K562 (cell line): Measurements from ENCODE around the gene TM4SF18. TPM values are rescaled to one million over a fixed set of nuclear protein-coding genes. Genes with fewer than 3 reads are reported as not detected.

ENCODE experiments used
- ATAC-seq: fragments of 200-7000 bp; cut with Tn5 transposase; 3 replicates; pipeline ENCODE4 v1.9.1; 2020; ENCODE audit warnings: moderate library complexity
- BruUV-seq: library from RNA; stranded (reverse); fragments of 400-500 nt; replicated peaks from 2 replicates; lab custom pipeline; 2021; lab: Mats Ljungman, UMichigan
- CTCF ChIA-PET: fragments of 300-600 bp; formaldehyde crosslinking; extraction: SDS; loops from one replicate; lab custom pipeline; 2021; ENCODE audit warnings: low intra/inter-chr PET ratio; lab: Yijun Ruan, JAX
- POLR2A ChIA-PET: fragments of 300-600, 350-650 bp; sonication (Branson Sonifier 250); formaldehyde crosslinking; extraction: SDS; loops from one replicate; lab custom pipeline; 2021; ENCODE audit warnings: antibody characterized with exemption, inconsistent platforms; lab: Yijun Ruan, JAX
- DNase-seq, 4 experiments: peaks; one replicate each; pipeline versions ENCODE4 v3.0.0 to v3.0.0-alpha.2; 2011 to 2018; ENCODE audit warnings: low spot score in 3 of 4, mixed read lengths in 3 of 4; ENCODE audit errors: extremely low read depth in 1 of 4
- FAIRE-seq: peaks from 2 replicates; lab custom pipeline; 2011; peaks lifted over from hg19 to GRCh38; lab: Jason Lieb, UNC
- H2AFZ ChIP-seq: 2 replicates; pipeline ENCODE4 v1.6.0; 2011; ENCODE audit warnings: low read depth, low read length, control low read depth, inconsistent platforms
- H3K27ac ChIP-seq: fragments of 200-600 bp; 3 replicates; pipeline ENCODE4 v1.8.0; 2011; ENCODE audit warnings: low read depth, mild to moderate bottlenecking, control low read depth, inconsistent platforms, low read length, moderate library complexity, mixed read lengths; ENCODE audit errors: extremely low read depth
- H3K27me3 ChIP-seq, 2 experiments: fragments of 300-600 bp in 1 of 2; 2 replicates in 1 of 2; 3 replicates in 1 of 2; pipeline versions ENCODE4 v1.6.0 to v1.8.0; 2011; ENCODE audit warnings: inconsistent platforms in 2 of 2, low read length in 2 of 2, mild to moderate bottlenecking in 1 of 2, mixed read lengths in 1 of 2, moderate library complexity in 1 of 2; ENCODE audit not compliant: control insufficient read depth in 2 of 2, insufficient read depth in 2 of 2
- H3K36me3 ChIP-seq: fragments of 300-600 bp; 3 replicates; pipeline ENCODE4 v1.8.0; 2011; ENCODE audit warnings: mild to moderate bottlenecking, low read length, inconsistent platforms; ENCODE audit not compliant: control insufficient read depth, insufficient read depth
- H3K4me1 ChIP-seq, 2 experiments: fragments of 200-600 bp in 1 of 2; replicated peaks in 1 of 2; 2 replicates in 1 of 2; 3 replicates in 1 of 2; pipeline versions ENCODE4 v1.5.1 to v1.8.0; 2011; ENCODE audit warnings: inconsistent platforms in 2 of 2, low read length in 2 of 2, mild to moderate bottlenecking in 1 of 2, mixed read lengths in 1 of 2, moderate library complexity in 1 of 2; ENCODE audit not compliant: control insufficient read depth in 2 of 2, insufficient read depth in 2 of 2
- H3K4me2 ChIP-seq: 2 replicates; pipeline ENCODE4 v1.6.1; 2011; ENCODE audit warnings: low read length, control low read depth, inconsistent platforms, mixed read lengths; ENCODE audit not compliant: insufficient read depth
- H3K4me3 ChIP-seq: fragments of 200-600 bp; sonication (generic), shearing (Covaris generic); 2 replicates; pipeline ENCODE4 v1.5.1; 2016; ENCODE audit warnings: control low read depth, inconsistent platforms
- H3K79me2 ChIP-seq: fragments of 200-600 bp; 3 replicates; pipeline ENCODE4 v1.8.0; 2011; ENCODE audit warnings: low read length, inconsistent platforms; ENCODE audit not compliant: control insufficient read depth, insufficient read depth
- H3K9ac ChIP-seq, 2 experiments: 2 replicates each; pipeline versions ENCODE4 v1.6.0 to v1.6.1; 2011; ENCODE audit warnings: low read depth in 2 of 2, low read length in 2 of 2, control low read depth in 1 of 2, inconsistent platforms in 1 of 2, mild to moderate bottlenecking in 1 of 2, mixed read lengths in 1 of 2; ENCODE audit not compliant: insufficient read depth in 1 of 2
- H3K9me1 ChIP-seq: one replicate; pipeline ENCODE4 v1.6.0; 2011; ENCODE audit warnings: inconsistent platforms, mild to moderate bottlenecking, low read length, moderate library complexity; ENCODE audit not compliant: control insufficient read depth, insufficient read depth
- H3K9me3 ChIP-seq: replicated peaks from 2 replicates; pipeline ENCODE4 v1.5.1; 2011; ENCODE audit warnings: low read depth, low read length, inconsistent platforms; ENCODE audit not compliant: control insufficient read depth, insufficient read depth
- H4K20me1 ChIP-seq: replicated peaks from 2 replicates; pipeline ENCODE4 v1.6.1; 2011; ENCODE audit warnings: low read length, inconsistent platforms, mixed read lengths; ENCODE audit not compliant: control insufficient read depth, insufficient read depth
- BACH1 ChIP-seq: fragments of 200-800 bp; sonication (Bioruptor generic); IDR thresholded peaks from 2 replicates; pipeline ENCODE4 v1.6.1; 2016; ENCODE audit warnings: missing genetic modification characterization, missing compliant biosample characterization
- CBX5 ChIP-seq: IDR thresholded peaks from 2 replicates; pipeline ENCODE4 v1.6.1; 2014; ENCODE audit warnings: low read depth, borderline replicate concordance
- DMBX1 ChIP-seq: fragments of 250-450 bp; sonication (Bioruptor Pico); IDR thresholded peaks from 2 replicates; pipeline ENCODE4 v1.8.0; 2022; ENCODE audit warnings: inconsistent platforms, mild to moderate bottlenecking, moderate library complexity, borderline replicate concordance
- NEUROD1 ChIP-seq: fragments of 150-350 bp; IDR thresholded peaks from 2 replicates; pipeline ENCODE4 v1.6.1; 2014; ENCODE audit warnings: borderline replicate concordance, low read length, low read depth; ENCODE audit not compliant: partially characterized antibody
- SMARCC2 ChIP-seq: fragments of 450-650 bp; IDR thresholded peaks from 2 replicates; pipeline ENCODE4 v1.6.1; 2017; ENCODE audit warnings: antibody characterized with exemption, moderate library complexity, mild to moderate bottlenecking, low read depth
- ZBTB8A ChIP-seq: fragments of 450-650 bp; IDR thresholded peaks from 2 replicates; pipeline ENCODE4 v1.6.1; 2018; ENCODE audit warnings: mild to moderate bottlenecking, moderate library complexity; ENCODE audit not compliant: partially characterized antibody
- ZKSCAN3 ChIP-seq: fragments of 250-450 bp; sonication (Bioruptor Pico); IDR thresholded peaks from 2 replicates; pipeline ENCODE4 v1.4.0; 2020
- ZNF184 ChIP-seq: sonication (generic); formaldehyde crosslinking; IDR thresholded peaks from 2 replicates; pipeline ENCODE4 v1.5.0; 2020; ENCODE audit warnings: missing genetic modification reagents
- ZNF766 ChIP-seq: fragments of 200-800 bp; sonication (Bioruptor generic); conservative IDR thresholded peaks from 2 replicates; pipeline ENCODE4 v1.6.1; 2016; ENCODE audit warnings: missing genetic modification characterization, missing compliant biosample characterization
- WGBS: fragments of 100-300 bp; shearing (Covaris generic); methylation state at CpG from one replicate; pipeline ENCODE4 v1.1.6; 2016; ENCODE audit warnings: low coverage, mixed read lengths; ENCODE audit not compliant: insufficient coverage; ENCODE audit errors: missing lambda C conversion rate; 5-methylcytosine and 5-hydroxymethylcytosine counted together
- in situ Hi-C: fragments of 300-500 bp; cut with MboI; formaldehyde crosslinking; loops from 4 replicates; pipeline ENCODE4 v1.15.0; 2018; ENCODE audit warnings: inconsistent platforms, mixed read lengths
- intact Hi-C: fragments of 100-400 bp; cut with micrococcal nuclease; formaldehyde crosslinking; loops from 2 replicates; pipeline ENCODE4 v1.14.2; 2022
- polyA plus RNA-seq, 8 experiments: library from polyadenylated mRNA; depleted of rRNA in 4 of 8; stranded (reverse) in 5 of 8; unstranded in 3 of 8; fragments of >200 nt; fragmentation: Nextera tagmentation in 2 of 8; fragmentation: Illumina TruSeq in 1 of 8; extraction: Ambion mirVana in 2 of 8; extraction: Trizol in 1 of 8; gene quantifications; 2 replicates each; pipeline versions ENCODE4 v1.2.1 to v1.2.3, GENCODE V29; 2011 to 2014; ENCODE audit warnings: inconsistent platforms in 1 of 8, missing spikeins in 1 of 8
- total RNA-seq, 7 experiments: library from RNA; depleted of rRNA in 6 of 7; stranded (reverse); fragments of >200 nt in 6 of 7; fragmentation: Illumina TruSeq in 2 of 7; extraction: Trizol in 2 of 7; gene quantifications; 2 replicates each; pipeline versions ENCODE4 v1.2.1 to v1.2.3, GENCODE V29; 2011 to 2021; ENCODE audit warnings: low replicate concordance in 1 of 7
- TF ChIP-seq, protein P1 (sequence below): fragments of 250-450 bp; sonication (Bioruptor Pico); IDR thresholded peaks from 2 replicates; pipeline ENCODE4 v1.4.0; 2020
- TF ChIP-seq, protein P2 (sequence below): fragments of 450-650 bp; IDR thresholded peaks from 2 replicates; pipeline ENCODE4 v1.6.1; 2017; ENCODE audit warnings: mild to moderate bottlenecking, moderate library complexity
- TF ChIP-seq, protein P3 (sequence below): sonication (generic); formaldehyde crosslinking; IDR thresholded peaks from 2 replicates; pipeline ENCODE4 v1.8.1; 2023; ENCODE audit warnings: missing genetic modification reagents, mild to moderate bottlenecking, borderline replicate concordance

The TM4SF18 gene
- total and polyA plus RNA-seq, 9 of the 15 experiments (the other 6 are each of a cell fraction or from before 2014, with no cell fraction given), result not detected

DNA sequence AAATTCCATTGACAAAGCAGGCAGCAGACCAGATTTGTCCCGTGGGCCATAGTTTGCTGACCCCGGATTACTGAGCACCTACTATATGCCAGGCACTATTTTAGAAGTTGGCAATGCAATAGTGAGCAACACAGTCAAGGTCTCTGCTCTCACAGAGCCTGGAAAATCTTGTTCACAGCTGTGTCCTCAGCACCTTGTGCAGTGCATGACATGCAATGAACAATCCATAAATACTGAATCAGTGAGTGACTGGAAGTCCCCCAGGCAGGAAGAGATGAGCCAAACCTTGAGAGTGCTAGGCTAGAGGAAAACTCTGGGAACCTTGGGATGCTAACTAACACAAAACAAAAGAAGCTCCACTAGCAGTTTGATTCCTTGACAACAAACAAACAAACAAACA, 29.6 kb upstream of the TM4SF18 start (continued):
- TF ChIP-seq, protein P1, sequence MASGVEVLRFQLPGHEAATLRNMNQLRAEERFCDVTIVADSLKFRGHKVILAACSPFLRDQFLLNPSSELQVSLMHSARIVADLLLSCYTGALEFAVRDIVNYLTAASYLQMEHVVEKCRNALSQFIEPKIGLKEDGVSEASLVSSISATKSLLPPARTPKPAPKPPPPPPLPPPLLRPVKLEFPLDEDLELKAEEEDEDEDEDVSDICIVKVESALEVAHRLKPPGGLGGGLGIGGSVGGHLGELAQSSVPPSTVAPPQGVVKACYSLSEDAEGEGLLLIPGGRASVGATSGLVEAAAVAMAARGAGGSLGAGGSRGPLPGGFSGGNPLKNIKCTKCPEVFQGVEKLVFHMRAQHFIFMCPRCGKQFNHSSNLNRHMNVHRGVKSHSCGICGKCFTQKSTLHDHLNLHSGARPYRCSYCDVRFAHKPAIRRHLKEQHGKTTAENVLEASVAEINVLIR (CRISPR knock-in tag), result no peak
- TF ChIP-seq ZNF184 (CRISPR knock-in tag) (no peak), SMARCC2 (no peak), DMBX1 (CRISPR knock-in tag) (no peak), ZKSCAN3 (no peak), ZNF766 (CRISPR knock-in tag) (no peak)
- TF ChIP-seq, protein P2, sequence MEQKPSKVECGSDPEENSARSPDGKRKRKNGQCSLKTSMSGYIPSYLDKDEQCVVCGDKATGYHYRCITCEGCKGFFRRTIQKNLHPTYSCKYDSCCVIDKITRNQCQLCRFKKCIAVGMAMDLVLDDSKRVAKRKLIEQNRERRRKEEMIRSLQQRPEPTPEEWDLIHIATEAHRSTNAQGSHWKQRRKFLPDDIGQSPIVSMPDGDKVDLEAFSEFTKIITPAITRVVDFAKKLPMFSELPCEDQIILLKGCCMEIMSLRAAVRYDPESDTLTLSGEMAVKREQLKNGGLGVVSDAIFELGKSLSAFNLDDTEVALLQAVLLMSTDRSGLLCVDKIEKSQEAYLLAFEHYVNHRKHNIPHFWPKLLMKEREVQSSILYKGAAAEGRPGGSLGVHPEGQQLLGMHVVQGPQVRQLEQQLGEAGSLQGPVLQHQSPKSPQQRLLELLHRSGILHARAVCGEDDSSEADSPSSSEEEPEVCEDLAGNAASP, result no peak

DNA sequence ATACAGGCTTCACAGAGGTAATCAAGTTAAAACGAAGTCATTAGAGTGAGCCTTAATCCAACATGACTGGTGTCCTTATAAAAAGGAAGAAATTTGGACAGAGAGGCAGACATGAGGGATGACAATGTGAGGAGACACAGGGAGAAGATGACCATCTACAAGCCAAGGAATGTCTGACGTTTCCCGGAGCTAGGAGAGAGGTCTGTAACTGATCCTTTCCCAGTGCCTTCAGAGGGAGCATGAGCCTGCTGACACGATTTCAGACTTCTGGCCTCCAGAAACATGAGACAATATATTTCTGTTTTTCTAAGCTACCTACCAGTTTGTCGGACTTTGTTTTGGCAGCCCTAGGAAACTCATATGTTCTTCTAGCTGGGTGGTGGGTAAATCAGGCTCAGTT, 28.9 kb upstream of the TM4SF18 start:
- BruUV-seq, result no TSS peak
- Histone ChIP-seq H3K4me3 (no peak overlapping the region), H3K9ac (no peak overlapping the region), H3K27ac (no peak overlapping the region), H3K9me1 (no peaks in the 10 kb centered on the region), H3K4me1 (no peaks in the 10 kb centered on the region), H3K36me3 (no peaks in the 10 kb centered on the region), H2AFZ (no peak overlapping the region), H4K20me1 (no peaks in the 10 kb centered on the region; the same call in 1 of the 2 replicates), H3K27me3 (no peaks in the 10 kb centered on the region), H3K79me2 (no peaks in the 10 kb centered on the region), H3K4me2 (no peak overlapping the region), H3K9me3 (no peaks in the 10 kb centered on the region)
- in situ Hi-C loops (no loop called here), intact Hi-C loops (no loop called here)
- FAIRE-seq (no peak), ATAC-seq (no peak), DNase-seq (no peak)
- WGBS, result 0% methylated on average over 5 of the region's 5 CpGs
- ChIA-PET POLR2A (no interaction called here), CTCF (no interaction called here)
- TF ChIP-seq BACH1 (tag) (no peak), ZBTB8A (no peak), NEUROD1 (no peak), CBX5 (no peak)
- TF ChIP-seq, protein P3, sequence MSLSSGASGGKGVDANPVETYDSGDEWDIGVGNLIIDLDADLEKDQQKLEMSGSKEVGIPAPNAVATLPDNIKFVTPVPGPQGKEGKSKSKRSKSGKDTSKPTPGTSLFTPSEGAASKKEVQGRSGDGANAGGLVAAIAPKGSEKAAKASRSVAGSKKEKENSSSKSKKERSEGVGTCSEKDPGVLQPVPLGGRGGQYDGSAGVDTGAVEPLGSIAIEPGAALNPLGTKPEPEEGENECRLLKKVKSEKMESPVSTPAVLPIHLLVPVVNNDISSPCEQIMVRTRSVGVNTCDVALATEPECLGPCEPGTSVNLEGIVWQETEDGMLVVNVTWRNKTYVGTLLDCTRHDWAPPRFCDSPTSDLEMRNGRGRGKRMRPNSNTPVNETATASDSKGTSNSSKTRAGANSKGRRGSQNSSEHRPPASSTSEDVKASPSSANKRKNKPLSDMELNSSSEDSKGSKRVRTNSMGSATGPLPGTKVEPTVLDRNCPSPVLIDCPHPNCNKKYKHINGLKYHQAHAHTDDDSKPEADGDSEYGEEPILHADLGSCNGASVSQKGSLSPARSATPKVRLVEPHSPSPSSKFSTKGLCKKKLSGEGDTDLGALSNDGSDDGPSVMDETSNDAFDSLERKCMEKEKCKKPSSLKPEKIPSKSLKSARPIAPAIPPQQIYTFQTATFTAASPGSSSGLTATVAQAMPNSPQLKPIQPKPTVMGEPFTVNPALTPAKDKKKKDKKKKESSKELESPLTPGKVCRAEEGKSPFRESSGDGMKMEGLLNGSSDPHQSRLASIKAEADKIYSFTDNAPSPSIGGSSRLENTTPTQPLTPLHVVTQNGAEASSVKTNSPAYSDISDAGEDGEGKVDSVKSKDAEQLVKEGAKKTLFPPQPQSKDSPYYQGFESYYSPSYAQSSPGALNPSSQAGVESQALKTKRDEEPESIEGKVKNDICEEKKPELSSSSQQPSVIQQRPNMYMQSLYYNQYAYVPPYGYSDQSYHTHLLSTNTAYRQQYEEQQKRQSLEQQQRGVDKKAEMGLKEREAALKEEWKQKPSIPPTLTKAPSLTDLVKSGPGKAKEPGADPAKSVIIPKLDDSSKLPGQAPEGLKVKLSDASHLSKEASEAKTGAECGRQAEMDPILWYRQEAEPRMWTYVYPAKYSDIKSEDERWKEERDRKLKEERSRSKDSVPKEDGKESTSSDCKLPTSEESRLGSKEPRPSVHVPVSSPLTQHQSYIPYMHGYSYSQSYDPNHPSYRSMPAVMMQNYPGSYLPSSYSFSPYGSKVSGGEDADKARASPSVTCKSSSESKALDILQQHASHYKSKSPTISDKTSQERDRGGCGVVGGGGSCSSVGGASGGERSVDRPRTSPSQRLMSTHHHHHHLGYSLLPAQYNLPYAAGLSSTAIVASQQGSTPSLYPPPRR, result no peak
